GM20431 (cell line): Measurements from ENCODE around the gene SLC2A1.

Source experiments
- in situ Hi-C: fragments of 300-500 bp; cut with MseI, MboI; formaldehyde crosslinking; loops from one replicate; pipeline ENCODE4 v1.15.0; 2020; ENCODE audit warnings: low sequenced_read_pairs; ENCODE audit not compliant: unreplicated experiment

SLC2A1 gene

DNA sequence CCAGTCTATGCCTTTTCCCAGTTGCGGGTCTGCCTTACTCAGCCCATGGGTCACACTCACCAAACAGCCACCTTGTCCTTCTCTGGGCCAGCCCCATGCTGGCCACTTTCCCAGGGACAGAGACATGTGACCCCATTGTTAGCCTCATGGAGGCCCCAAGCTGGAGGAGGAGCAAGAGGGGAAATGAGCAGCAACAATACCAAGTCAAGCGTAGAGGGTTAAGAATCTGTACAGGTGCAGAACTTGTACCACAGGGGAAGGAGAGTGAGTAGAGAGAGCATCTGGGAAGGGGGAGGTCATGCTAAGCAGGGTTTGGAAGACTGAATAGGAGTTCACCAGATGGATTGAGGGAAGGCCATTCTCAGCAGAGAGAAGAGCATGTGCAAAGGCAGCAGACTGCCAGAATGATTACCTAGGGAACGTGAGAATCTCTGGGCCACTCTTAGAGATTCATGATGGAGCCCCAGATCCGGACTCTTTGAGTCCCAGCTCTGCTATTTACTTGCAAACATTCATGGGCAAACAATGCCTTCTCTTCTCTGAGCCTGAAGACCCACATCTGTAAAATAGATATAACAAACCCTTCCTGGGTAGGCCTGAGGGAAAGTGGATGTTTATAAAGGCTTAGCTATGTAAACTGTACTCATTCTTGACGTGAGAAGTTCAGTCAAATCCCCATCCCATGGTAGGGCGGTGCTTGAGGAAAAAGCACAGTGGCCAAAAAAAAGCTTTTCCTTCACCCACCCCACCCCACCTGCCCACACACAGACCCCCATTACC is 2.8 kb upstream of the SLC2A1 start:
- in situ Hi-C loops = no loop called here

GRCh38 chr1:42960566-42961311 is 2.1 kb upstream of the SLC2A1 start:
- in situ Hi-C loops = no loop called here

- in situ Hi-C loops = no loop called here
Observed at GRCh38 chr1:42960122-42960390, 1.4 kb upstream of the SLC2A1 start.

DNA sequence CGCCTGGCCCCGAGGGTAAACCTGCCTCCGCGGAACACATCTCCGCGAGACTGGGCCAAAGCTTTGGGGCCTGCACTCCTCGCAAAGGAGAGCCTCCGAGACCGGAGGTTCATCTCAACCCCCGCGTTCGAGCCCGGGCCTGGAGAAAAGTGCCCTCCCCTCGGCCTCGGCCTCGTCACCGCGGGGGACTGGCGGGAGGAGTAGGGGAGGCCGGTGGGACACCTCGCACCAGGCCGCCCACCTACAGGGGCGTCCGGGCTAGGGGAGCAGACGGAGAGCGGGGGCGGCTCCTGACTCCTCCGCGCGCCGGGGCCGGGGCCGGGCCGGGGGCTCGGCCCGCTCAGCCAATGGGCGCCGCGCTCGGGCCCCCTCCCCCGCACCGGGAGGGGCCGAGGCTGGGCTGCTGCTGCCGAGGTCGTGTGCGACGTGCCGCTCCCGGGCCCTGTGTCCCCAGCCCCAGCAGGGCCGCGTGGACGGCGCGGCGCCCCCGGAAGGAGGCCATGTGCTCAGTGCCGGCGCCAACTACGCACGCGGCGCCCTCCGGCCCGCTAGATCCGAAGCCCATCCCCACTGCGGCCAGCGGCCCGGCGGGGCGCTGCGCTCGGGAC is 684 bp downstream of the SLC2A1 start:
- in situ Hi-C loops = no loop called here

GRCh38 chr1:42957229-42957879 is 1.3 kb downstream of the SLC2A1 start:
- in situ Hi-C loops = no loop called here

- in situ Hi-C loops = no loop called here
Observed at GRCh38 chr1:42956739-42957138, 1.9 kb downstream of the SLC2A1 start.

DNA sequence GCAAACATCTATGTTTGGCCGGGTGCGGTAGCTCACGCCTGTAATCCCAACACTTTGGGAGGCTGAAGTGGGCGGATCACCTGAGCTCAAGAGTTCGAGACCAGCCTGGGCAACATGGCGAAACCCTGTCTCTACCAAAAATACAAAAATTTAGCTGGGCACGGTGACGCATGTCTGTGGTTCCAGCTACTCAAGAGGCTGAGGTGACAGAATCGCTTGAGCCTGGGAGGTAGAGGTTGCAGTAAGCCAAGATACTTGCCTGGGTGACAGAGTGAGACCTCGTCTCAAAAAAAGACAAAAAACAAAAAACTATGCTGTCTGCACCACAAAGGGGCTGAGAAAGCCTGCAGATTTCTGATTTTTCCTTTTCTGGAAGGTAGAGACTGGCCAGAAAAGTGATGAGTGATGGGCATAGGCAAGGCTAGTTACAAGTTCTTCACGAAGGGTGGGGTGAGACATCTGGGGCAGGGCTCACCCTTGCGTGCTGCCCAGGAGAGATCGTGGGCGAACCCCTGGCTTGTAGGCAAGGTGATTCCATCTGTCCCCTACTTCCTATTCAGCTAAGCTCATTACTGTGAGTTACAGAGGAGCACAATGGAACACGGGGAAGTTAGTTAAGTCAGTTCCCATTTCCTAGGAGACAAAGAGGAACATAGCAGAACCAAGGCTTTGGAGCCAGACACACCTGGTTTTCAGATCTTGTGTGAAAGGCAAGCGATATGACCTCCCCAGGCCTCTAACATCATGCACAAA is 3.2 kb downstream of the SLC2A1 start:
- in situ Hi-C loops = no loop called here

DNA sequence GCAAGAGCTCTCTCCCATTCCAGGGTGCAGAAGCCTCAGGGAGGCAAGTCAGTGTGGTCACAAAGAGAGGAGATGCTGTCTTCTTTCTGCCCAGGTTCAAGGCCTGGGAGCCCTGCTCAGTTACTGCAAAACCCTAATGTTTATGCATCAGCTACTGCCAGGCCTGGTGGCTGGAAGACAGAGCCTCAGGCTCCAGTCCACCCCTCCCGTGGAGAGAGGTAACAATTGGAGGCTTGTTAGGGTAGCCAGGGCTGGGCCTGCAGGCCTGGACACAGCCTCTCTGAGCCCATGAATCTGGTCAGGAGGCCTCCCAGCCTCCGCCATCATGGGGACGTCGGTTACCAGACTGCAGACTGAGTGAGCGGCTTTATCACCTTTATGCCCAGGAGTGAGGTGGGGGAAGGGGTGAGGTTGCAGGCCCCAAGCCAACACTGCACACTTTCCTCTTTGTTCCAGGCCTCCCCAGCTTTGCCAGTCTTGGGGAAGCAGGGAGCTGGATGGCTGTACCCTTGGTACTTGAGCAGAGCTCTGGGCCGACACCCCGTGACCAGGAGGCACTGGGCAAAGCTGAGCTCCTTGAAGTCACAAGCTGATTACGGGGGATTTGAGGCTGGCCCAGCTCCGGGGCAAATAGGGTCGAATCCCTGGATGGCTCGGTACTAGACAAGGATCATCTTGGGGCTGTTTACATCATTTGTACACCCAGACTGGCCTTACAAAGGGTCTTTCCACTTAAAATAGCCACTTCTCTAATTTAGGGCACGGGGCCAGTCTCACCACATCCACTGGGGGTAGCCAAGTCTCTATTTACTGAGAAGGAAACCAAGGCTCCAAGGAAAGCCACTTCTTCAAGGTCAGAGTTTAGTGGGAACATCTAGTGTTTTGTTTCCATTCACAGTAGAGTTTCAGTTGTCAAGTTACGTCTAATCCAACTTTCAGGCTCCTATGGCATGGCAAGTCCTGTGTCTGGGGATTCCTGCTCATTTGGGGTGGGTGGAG is 5.2 kb downstream of the SLC2A1 start:
- in situ Hi-C loops = no loop called here

DNA sequence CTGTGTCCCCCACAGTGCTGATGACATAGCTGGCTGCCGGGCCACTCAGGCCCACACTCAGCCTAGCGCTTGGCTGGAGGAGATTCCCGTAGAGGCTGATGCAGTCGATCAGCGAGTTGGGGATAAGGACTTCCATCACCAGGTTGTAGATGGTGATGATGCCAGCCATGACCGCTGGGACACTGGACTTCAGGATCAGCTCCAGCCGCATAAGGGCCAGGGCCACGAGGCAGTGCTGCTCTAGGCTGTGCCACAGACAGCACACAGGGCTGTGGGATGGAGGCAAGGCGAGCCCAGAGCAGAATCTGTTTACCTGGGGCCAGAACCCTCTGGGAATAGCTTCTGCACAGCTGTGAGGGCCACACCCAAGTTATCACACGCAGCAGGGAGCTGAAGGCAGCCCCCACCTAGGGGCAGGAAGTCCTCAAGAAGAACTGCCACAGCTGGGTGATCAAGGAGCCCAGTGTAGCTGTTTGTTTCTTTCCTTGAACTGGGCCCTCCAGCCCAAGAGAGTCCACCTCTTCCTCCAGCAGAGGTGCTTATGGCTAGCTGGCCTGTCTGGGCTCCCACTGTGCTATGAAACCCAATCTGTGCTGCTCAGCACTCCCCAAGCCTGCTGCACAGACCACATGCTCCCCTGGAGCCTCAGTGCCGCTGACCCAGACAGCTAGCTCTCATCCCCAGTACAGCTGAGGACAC is 6.2 kb downstream of the SLC2A1 start:
- in situ Hi-C loops = no loop called here

GRCh38 chr1:42951588-42951987 is 7.1 kb downstream of the SLC2A1 start:
- in situ Hi-C loops = no loop called here

GRCh38 chr1:42950116-42950481 is 8.6 kb downstream of the SLC2A1 start:
- in situ Hi-C loops = no loop called here

DNA sequence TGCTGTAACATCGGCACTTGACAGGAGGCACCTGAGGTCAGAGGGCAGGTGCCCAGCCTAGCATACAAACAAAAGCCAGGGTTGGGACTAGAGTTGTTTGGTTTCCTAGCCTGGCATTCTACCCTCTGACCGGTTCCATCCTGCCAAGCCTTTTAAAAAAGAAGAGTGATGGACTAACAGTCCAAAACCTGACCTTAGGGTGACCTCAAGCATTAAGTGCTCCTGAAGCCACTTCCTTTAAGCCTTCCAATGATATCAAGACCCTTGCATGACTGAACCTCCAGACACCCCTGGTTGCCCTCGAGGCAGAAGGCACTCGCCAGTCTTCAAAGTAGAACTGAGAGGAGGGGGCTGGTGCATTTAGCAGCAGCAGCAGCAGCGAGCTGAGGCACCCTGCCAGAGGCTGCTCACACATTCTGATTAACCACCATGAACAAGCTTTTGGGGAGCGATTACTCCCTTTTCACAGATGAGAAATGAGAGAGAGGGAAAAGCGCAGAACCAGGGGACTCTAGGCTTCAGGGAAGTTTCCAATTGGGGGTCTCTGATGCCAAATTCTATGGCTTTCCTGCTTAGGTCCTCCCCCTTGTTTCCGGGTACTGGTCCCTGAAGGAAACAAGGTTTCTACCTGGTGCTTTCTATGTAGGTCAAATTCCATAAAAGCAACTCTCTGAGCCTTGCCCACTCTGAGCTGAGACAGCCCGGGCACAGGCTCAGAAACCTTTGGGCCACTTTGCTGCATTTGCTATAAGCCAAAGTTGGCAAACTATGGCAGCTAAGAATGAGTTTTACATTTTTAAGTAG is 9.2 kb downstream of the SLC2A1 start:
- in situ Hi-C loops = no loop called here

DNA sequence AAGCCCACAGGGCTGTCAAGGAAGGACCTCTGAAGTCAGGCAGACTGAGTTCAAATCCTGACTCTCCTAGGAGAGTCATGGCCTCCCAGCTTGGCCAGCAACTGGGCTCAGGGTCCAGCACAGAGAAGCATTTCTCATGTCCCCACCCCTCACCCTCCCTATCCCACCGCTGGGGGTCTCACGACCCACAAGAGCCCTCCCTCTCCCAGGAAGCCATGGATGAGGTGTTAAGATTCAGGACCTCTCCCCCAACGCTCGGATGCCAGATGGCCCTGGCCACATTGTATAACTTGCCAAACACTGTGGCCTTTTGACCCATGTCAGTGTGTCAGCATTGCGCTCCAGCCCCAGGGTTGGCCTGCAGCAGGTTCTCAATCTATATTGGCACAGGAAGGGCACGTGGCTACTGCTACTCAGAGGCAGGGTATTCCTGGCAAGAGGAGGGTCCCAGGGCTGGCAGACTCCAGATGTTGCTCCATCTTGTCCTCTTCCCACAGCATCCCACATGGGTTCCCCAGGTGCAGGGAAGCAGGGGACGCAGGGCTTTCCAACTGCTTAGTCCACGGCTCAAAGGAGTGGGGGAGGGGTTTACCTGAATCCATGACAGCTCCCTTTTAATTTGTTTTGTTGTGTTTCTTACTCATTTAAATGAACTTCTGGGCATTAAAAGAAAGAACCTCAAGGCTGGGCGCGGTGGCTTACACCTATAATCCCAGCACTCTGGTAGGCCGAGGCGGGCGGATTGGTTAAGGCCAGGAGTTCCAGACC is 10.5 kb downstream of the SLC2A1 start:
- in situ Hi-C loops = no loop called here

GRCh38 chr1:42947117-42947516 is 11.6 kb downstream of the SLC2A1 start:
- in situ Hi-C loops = no loop called here

DNA sequence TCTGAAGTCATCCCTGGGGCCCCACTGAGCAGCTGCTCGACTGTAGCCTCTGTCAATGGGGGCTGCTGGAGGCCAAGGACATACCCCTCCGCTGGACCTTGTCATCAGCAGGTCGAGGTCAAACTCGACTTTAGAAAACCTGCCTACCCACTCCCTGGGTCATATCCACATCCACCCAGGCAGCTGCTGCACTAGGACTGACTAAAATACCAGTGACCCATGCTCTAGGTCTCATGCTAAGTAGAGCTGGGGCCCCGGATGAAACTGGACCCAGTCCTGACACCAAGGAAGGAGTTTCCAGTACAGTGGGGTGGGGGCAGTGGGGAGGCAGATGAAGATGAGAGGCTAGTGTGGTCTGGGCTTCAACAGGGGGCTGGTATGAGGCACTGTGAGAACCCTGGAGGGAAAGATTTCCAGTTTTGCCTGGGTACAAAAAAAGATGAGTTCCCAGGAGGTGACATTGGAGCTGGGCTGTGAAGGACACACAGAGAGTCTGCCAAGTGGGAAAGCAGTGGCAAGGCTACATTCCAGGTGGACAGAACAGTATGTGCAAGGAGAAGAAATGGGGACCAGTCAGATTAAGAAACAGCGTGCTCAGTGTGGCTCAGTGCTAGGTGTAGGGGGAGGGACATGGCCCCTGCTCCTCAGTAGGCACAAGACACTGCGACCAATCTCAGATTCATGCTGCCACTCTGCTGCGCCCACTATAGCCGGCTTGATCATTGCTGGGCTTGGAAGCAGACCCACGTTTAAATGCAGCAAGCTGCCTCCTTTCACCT is 12.4 kb downstream of the SLC2A1 start:
- in situ Hi-C loops = no loop called here

DNA sequence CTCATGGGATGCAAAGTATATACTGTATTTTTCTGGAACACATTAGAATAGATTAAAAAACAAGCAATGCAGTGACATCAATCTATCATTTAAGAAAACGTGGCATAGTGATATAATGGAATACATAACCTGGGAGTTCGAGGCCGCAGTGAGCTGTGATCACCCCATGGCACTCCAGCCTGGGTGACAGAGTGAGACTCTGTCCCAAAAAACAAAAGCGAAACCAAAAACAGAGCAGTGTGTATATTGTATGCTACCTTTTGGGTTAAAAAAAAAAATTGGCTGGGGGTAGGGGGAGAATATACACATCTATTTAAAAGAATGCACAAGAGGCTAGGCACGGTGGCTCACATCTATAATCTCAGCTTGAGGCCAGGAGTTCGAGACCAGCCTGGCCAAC is 13.5 kb downstream of the SLC2A1 start:
- in situ Hi-C loops = no loop called here
